Mesothelial cell of epicardium (in vitro differentiated cells): ENCODE results near the gene IBA57. TPM values are rescaled to one million over a fixed set of nuclear protein-coding genes. Genes with fewer than 3 reads are reported as not detected.

ENCODE experiments used
- DNase-seq, 2 experiments: peaks; one replicate each; pipeline ENCODE4 v3.0.0; 2021; ENCODE audit warnings: low spot score in 2 of 2; ENCODE audit not compliant: unreplicated experiment in 2 of 2
- H3K27ac Mint-ChIP-seq: 2 replicates; pipeline ENCODE4 v1.8.0; 2021; ENCODE audit warnings: mixed read lengths
- H3K27me3 Mint-ChIP-seq: 2 replicates; pipeline ENCODE4 v1.8.0; 2021; ENCODE audit warnings: low read depth, mixed read lengths
- H3K36me3 Mint-ChIP-seq: 2 replicates; pipeline ENCODE4 v1.8.0; 2021; ENCODE audit warnings: mixed read lengths
- H3K4me1 Mint-ChIP-seq: 2 replicates; pipeline ENCODE4 v1.8.0; 2021; ENCODE audit warnings: mixed read lengths
- H3K4me3 Mint-ChIP-seq: 2 replicates; pipeline ENCODE4 v1.8.0; 2021; ENCODE audit warnings: mild to moderate bottlenecking, moderate library complexity, mixed read lengths
- H3K9me3 Mint-ChIP-seq: 2 replicates; pipeline ENCODE4 v1.8.0; 2021; ENCODE audit warnings: mixed read lengths
- CTCF ChIP-seq: fragments of 200-600 bp; sonication (generic); IDR thresholded peaks from one replicate; pipeline ENCODE4 v1.5.0; 2021; ENCODE audit warnings: antibody characterized with exemption; ENCODE audit not compliant: unreplicated experiment
- total RNA-seq: library from RNA; stranded (reverse); gene quantifications from 3 replicates; pipeline ENCODE4 v1.2.1, GENCODE V29; 2021

IBA57 gene
- total RNA-seq, 1 donor from 2014 or later, result 11.8 TPM

- DNase-seq, result no peak
- Mint-ChIP-seq H3K4me1 (peaks cover 19% of the 10 kb centered on the region), H3K27ac (no peak overlapping the region), H3K27me3 (no peaks in the 10 kb centered on the region), H3K4me3 (peak overlapping the region; percentile 90), H3K9me3 (no peaks in the 10 kb centered on the region), H3K36me3 (no peaks in the 10 kb centered on the region)
- TF ChIP-seq CTCF, result no peak
These were observed 22.9 kb upstream of the IBA57 start for GRCh38 chr1:228142701-228143136.

- Mint-ChIP-seq H3K4me3 (peak overlapping the region; percentile 38), H3K27me3 (no peaks in the 10 kb centered on the region), H3K36me3 (no peaks in the 10 kb centered on the region), H3K4me1 (peaks cover 19% of the 10 kb centered on the region), H3K9me3 (no peaks in the 10 kb centered on the region), H3K27ac (no peak overlapping the region)
- DNase-seq, result no peak
- no peak for TF ChIP-seq CTCF
These were observed 22.0 kb upstream of the IBA57 start for GRCh38 chr1:228143480-228144192.

GRCh38 chr1:228144193-228144992 is 21.2 kb upstream of the IBA57 start:
- peaks cover 19% of the 10 kb centered on the region for H3K4me1 Mint-ChIP-seq
- no peaks in the 10 kb centered on the region for H3K27me3 Mint-ChIP-seq
- H3K9me3 Mint-ChIP-seq, result no peaks in the 10 kb centered on the region
- DNase-seq, result no peak
- no peak overlapping the region for H3K27ac Mint-ChIP-seq
- no peak for TF ChIP-seq CTCF
- H3K36me3 Mint-ChIP-seq, result no peaks in the 10 kb centered on the region
- no peak overlapping the region for H3K4me3 Mint-ChIP-seq

GRCh38 chr1:228144993-228145343 is 20.6 kb upstream of the IBA57 start:
- Mint-ChIP-seq H3K4me3 (no peak overlapping the region), H3K9me3 (no peaks in the 10 kb centered on the region), H3K4me1 (peaks cover 22% of the 10 kb centered on the region), H3K27me3 (no peaks in the 10 kb centered on the region), H3K36me3 (no peaks in the 10 kb centered on the region), H3K27ac (no peak overlapping the region)
- no peak for DNase-seq
- no peak for TF ChIP-seq CTCF

- no peaks in the 10 kb centered on the region for H3K9me3 Mint-ChIP-seq
These were observed 19.9 kb upstream of the IBA57 start for GRCh38 chr1:228145463-228146416.

More at GRCh38 chr1:228145463-228146416, 19.9 kb upstream of the IBA57 start:
- no peak overlapping the region for H3K27ac Mint-ChIP-seq
- no peak for TF ChIP-seq CTCF
- no peak for DNase-seq
- no peaks in the 10 kb centered on the region for H3K36me3 Mint-ChIP-seq
- H3K4me1 Mint-ChIP-seq, result peaks cover 20% of the 10 kb centered on the region
- no peak overlapping the region for H3K4me3 Mint-ChIP-seq
- no peaks in the 10 kb centered on the region for H3K27me3 Mint-ChIP-seq
